Stimulated activated naive CD4-positive, alpha-beta T cell treated with Interleukin-2 at 50 U/mL for 16 hours (primary cell): Measurements from ENCODE around the gene FAM124A.

Source experiments
- DNase-seq: peaks from one replicate; lab custom pipeline; 2025; lab: John Stamatoyannopoulos, UW

FAM124A gene

GRCh38 chr13:51243227-51243626 is 21.0 kb downstream of the FAM124A start:
- no peak for DNase-seq

- DNase-seq: no peak
Measured at GRCh38 chr13:51243832-51244231, 21.6 kb downstream of the FAM124A start.

- DNase-seq: no peak
Measured at GRCh38 chr13:51244637-51245405, 22.6 kb downstream of the FAM124A start.

- DNase-seq: no peak
Measured at GRCh38 chr13:51245583-51245982, 23.4 kb downstream of the FAM124A start.

GRCh38 chr13:51246025-51246417 is 23.8 kb downstream of the FAM124A start:
- DNase-seq: no peak

- DNase-seq: no peak
Measured at GRCh38 chr13:51246418-51247277, 24.4 kb downstream of the FAM124A start.

- DNase-seq: no peak
Measured at GRCh38 chr13:51249255-51249654, 27.1 kb downstream of the FAM124A start.

- no peak for DNase-seq
Measured at GRCh38 chr13:51249770-51250741, 27.9 kb downstream of the FAM124A start.

GRCh38 chr13:51251480-51251879 is 29.3 kb downstream of the FAM124A start:
- no peak for DNase-seq

GRCh38 chr13:51252954-51253532 is 30.8 kb downstream of the FAM124A start:
- no peak for DNase-seq

GRCh38 chr13:51255556-51255955 is 33.4 kb downstream of the FAM124A start:
- DNase-seq: no peak

- no peak for DNase-seq
Measured at GRCh38 chr13:51257187-51257586, 35.0 kb downstream of the FAM124A start.

- no peak for DNase-seq
Measured at GRCh38 chr13:51258612-51259548, 36.7 kb downstream of the FAM124A start.

GRCh38 chr13:51260154-51260553 is 38.0 kb downstream of the FAM124A start:
- no peak for DNase-seq

- no peak for DNase-seq
Measured at GRCh38 chr13:51261610-51262249, 39.5 kb downstream of the FAM124A start.

- DNase-seq: no peak
Measured at GRCh38 chr13:51262501-51263211, 40.5 kb downstream of the FAM124A start.

GRCh38 chr13:51266642-51267041 is 44.4 kb downstream of the FAM124A start:
- no peak for DNase-seq

- no peak for DNase-seq
Measured at GRCh38 chr13:51267622-51268021, 45.4 kb downstream of the FAM124A start.

GRCh38 chr13:51269039-51269438 is 46.8 kb downstream of the FAM124A start:
- no peak for DNase-seq
